ENCODE measurements around the gene ALPG.

DNA sequence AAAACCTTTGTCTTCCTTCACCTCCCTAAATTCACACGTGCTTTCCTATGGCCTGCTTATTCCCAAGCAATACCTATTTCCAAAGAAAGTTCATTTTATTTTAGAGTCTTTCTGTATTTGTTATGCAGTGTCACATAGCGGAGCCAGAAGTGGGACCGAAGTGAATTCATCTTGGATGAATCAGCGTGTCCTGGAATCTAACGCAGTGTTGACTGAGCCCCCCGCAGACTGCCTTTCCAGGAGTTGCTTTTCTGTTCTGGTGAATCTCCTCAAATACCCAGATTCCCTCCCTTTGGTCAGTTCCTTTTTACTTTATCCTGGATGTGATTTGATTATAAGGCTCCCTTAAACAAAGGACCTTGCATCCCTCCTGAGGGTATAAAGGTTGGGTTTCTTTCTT lies 17.3 kb upstream of the ALPG start:
- TF ChIP-seq, protein P1, sequence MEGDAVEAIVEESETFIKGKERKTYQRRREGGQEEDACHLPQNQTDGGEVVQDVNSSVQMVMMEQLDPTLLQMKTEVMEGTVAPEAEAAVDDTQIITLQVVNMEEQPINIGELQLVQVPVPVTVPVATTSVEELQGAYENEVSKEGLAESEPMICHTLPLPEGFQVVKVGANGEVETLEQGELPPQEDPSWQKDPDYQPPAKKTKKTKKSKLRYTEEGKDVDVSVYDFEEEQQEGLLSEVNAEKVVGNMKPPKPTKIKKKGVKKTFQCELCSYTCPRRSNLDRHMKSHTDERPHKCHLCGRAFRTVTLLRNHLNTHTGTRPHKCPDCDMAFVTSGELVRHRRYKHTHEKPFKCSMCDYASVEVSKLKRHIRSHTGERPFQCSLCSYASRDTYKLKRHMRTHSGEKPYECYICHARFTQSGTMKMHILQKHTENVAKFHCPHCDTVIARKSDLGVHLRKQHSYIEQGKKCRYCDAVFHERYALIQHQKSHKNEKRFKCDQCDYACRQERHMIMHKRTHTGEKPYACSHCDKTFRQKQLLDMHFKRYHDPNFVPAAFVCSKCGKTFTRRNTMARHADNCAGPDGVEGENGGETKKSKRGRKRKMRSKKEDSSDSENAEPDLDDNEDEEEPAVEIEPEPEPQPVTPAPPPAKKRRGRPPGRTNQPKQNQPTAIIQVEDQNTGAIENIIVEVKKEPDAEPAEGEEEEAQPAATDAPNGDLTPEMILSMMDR (IDR thresholded peaks at IDR 0.05) = no peak
- no peak for TF ChIP-seq POLR2A (IDR thresholded peaks at IDR 0.05)
